Measurements from ENCODE around the gene KCNN2.

DNA sequence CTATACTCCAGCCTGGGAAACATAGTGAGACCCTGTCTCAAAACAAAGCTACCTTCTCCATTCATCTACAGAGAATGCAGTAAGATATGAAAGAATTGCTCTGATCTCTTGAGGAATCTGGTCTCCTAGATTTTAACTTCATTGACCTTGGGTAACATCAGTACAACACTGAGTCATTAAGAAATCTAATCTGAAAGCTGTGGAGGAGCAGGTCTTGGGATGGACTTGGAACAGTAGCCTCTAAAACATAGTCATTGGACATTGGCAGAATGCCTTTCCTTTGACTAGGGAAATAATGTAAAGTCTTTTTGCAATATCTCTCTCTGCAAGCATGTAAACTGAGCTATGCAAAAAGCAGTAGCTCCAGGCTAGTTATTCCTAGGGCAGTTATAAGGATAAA, 58.1 kb downstream of the KCNN2 start:
- TF ChIP-seq CTCF (conservative IDR thresholded peaks at IDR 0.05; ENCODE audit: low read depth, low read length) (no peak), EZH2 (IDR thresholded peaks at IDR 0.05; ENCODE audit: borderline replicate concordance, low read depth, low read length, poor library complexity, severe bottlenecking) (no peak)
